Esophagus (tissue), 2 donors: Measurements from ENCODE around the gene COLEC11. TPM values are rescaled to one million over a fixed set of nuclear protein-coding genes. Genes with fewer than 3 reads are reported as not detected.

Experiments used
- H3K27ac ChIP-seq, 2 donors: one replicate each; pipeline ENCODE4 v1.5.1; 2013; ENCODE audit warnings: low read depth in 2 of 2, mild to moderate bottlenecking in 2 of 2, inconsistent platforms in 1 of 2, low read length in 1 of 2, moderate library complexity in 1 of 2
- H3K27me3 ChIP-seq, 2 donors: one replicate each; pipeline ENCODE4 v1.6.1; 2013; ENCODE audit warnings: low read length in 2 of 2, control low read depth in 1 of 2, mild to moderate bottlenecking in 1 of 2; ENCODE audit not compliant: insufficient read depth in 2 of 2, control insufficient read depth in 1 of 2
- H3K36me3 ChIP-seq, 2 donors: one replicate each; pipeline ENCODE4 v1.6.1; 2013; ENCODE audit warnings: low read length in 1 of 2; ENCODE audit not compliant: control insufficient read depth in 2 of 2, insufficient read depth in 2 of 2
- H3K4me1 ChIP-seq, 2 donors: one replicate each; pipeline ENCODE4 v1.6.1; 2013; ENCODE audit warnings: low read length in 1 of 2; ENCODE audit not compliant: control insufficient read depth in 2 of 2, insufficient read depth in 2 of 2
- H3K4me3 ChIP-seq, 2 donors: one replicate each; pipeline ENCODE4 v1.5.1; 2013; ENCODE audit warnings: low read length in 2 of 2, mild to moderate bottlenecking in 2 of 2, low read depth in 1 of 2, moderate library complexity in 1 of 2
- H3K9me3 ChIP-seq, 2 donors: one replicate each; pipeline ENCODE4 v1.6.1; 2013; ENCODE audit warnings: mild to moderate bottlenecking in 2 of 2, low read depth in 1 of 2, low read length in 1 of 2, moderate library complexity in 1 of 2; ENCODE audit not compliant: control insufficient read depth in 2 of 2, insufficient read depth in 1 of 2
- WGBS, 2 donors: extraction: QIAGEN DNeasy Blood & Tissue Kit; methylation state at CpG; one replicate each; pipeline ENCODE4 v1.1.7; 2013; 5-methylcytosine and 5-hydroxymethylcytosine counted together
- polyA plus RNA-seq, 2 donors: library from polyadenylated mRNA; stranded (reverse); fragments of 200-250 nt; gene quantifications; one replicate each; pipeline ENCODE4 v1.2.3, GENCODE V29; 2013
- donor health status: healthy with polysubstance abuse.
- donor health status: Bipolar disorder and iron deficiency.

Gene COLEC11
- polyA plus RNA-seq, 2 donors, result 0.43 to 1.3 TPM

DNA sequence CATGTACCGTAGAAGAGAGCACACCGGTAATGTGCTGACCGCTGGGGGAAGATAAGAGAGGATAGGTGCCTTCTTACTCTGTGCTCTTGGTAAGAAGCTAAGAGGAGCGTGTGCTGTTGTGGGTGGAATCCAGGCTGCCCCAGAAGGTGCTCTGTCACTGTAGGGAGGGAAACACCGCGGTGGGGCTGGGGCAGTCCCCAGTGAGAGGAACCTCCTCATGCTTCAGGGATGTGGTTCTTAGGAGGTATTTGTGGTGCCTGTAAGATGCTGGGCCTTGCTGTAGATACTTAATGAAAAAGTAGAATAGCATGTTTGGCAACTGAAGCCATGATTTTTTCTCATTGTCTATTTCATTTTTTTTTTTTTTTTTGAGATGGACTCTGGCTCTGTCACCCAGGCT, 1.1 kb downstream of the COLEC11 start:
- no peaks in the 10 kb centered on the region for H3K27me3 ChIP-seq
- 88 to 89% methylated on average over 6 of the region's 6 CpGs for WGBS, 2 donors
- no peaks in the 10 kb centered on the region for H3K9me3 ChIP-seq
- no peak overlapping the region for H3K4me3 ChIP-seq
- H3K27ac ChIP-seq, result no peak overlapping the region
- no peaks in the 10 kb centered on the region for H3K4me1 ChIP-seq
- no peaks in the 10 kb centered on the region for H3K36me3 ChIP-seq

DNA sequence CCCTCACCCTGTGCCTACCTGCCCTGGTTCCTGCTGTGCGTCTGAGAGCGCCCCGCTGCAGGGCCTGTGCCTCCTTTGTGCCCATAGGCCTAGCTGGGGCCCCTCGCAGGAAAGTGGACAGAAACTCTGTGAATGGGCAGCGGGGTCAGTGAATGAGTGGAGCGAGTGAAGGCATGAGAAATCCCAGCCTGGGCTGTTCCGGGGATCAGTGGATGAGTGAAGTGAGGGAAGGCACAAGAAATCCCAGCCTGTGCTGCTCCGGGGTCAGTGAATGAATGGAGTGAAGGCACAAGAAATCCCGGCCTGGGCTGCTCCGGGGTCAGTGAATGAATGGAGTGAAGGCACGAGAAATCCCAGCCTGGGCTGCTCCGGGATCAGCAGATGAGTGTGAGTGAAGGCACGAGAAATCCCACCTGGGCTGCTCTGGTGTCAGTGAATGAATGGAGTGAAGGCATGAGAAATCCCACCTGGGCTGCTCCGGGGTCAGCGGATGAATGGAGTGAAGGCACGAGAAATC, 2.0 kb downstream of the COLEC11 start:
- H3K4me3 ChIP-seq, result no peak overlapping the region
- no peak overlapping the region for H3K27ac ChIP-seq
- 87 to 88% methylated on average over 16 of the region's 16 CpGs for WGBS, 2 donors
- H3K27me3 ChIP-seq, result no peaks in the 10 kb centered on the region
- no peaks in the 10 kb centered on the region for H3K4me1 ChIP-seq
- H3K36me3 ChIP-seq, result no peaks in the 10 kb centered on the region
- no peaks in the 10 kb centered on the region for H3K9me3 ChIP-seq

DNA sequence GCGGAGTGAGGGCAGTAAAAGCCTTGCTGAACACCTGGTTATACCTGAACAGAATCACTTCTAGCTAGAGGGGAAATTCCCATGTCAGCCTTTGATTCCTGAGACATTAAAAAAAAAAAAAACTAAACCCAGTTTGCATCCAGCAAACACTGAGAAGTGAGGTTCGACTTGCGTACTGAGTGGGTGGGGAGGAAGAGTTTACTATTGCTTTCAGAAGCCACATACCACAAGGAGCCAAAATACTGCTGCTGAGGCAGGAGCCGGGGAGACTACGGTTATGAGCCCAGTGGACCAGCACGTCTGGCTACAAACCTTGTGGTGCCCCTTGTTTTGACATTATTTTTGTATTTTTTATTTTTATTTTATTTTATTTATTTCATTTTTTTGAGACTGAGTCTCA, 2.7 kb downstream of the COLEC11 start:
- Histone ChIP-seq H3K27me3 (no peaks in the 10 kb centered on the region), H3K4me1 (no peaks in the 10 kb centered on the region), H3K9me3 (no peaks in the 10 kb centered on the region), H3K4me3 (no peak overlapping the region), H3K27ac (no peak overlapping the region), H3K36me3 (no peaks in the 10 kb centered on the region)
- WGBS, 2 donors, result 56 to 60% methylated on average over 6 of the region's 6 CpGs

DNA sequence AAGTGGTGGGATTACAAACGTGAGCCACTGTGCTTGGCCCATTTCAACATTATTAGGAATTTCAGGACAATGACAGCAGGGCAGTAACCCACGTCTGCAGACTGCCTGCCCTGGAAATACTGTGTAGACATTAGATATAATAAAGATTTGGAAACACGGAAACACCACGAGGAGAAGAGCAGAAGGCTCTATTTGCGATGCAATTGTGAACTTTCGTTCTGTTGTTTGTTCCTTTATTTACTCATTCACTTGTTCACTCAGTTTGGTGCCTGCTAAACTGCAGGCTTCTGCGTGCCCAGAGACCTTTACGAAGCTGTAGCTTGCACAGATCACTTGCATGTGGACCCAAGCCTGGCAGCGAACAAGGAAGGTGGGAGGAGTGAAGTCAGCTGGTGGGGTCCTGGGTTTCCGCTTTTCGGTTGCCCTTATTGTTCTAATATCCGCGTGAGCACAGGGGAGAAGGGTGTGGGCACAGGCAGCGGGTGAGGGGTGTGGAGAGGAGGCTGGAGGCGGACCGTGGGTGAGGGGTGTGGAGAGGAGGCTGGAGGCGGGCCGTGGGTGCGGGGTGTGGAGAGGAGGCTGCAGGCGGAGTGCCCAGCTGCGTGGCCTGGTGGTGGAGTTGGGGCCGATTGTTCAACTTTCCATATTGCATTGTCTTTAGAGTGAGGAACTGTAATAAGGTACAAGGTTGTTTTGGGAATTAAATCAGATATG, 3.4 kb downstream of the COLEC11 start:
- Histone ChIP-seq H3K9me3 (no peaks in the 10 kb centered on the region), H3K4me3 (no peak overlapping the region), H3K27me3 (no peaks in the 10 kb centered on the region), H3K36me3 (no peaks in the 10 kb centered on the region), H3K4me1 (no peaks in the 10 kb centered on the region), H3K27ac (no peak overlapping the region)
- 77% methylated on average over 22 of the region's 22 CpGs for WGBS, 2 donors

DNA sequence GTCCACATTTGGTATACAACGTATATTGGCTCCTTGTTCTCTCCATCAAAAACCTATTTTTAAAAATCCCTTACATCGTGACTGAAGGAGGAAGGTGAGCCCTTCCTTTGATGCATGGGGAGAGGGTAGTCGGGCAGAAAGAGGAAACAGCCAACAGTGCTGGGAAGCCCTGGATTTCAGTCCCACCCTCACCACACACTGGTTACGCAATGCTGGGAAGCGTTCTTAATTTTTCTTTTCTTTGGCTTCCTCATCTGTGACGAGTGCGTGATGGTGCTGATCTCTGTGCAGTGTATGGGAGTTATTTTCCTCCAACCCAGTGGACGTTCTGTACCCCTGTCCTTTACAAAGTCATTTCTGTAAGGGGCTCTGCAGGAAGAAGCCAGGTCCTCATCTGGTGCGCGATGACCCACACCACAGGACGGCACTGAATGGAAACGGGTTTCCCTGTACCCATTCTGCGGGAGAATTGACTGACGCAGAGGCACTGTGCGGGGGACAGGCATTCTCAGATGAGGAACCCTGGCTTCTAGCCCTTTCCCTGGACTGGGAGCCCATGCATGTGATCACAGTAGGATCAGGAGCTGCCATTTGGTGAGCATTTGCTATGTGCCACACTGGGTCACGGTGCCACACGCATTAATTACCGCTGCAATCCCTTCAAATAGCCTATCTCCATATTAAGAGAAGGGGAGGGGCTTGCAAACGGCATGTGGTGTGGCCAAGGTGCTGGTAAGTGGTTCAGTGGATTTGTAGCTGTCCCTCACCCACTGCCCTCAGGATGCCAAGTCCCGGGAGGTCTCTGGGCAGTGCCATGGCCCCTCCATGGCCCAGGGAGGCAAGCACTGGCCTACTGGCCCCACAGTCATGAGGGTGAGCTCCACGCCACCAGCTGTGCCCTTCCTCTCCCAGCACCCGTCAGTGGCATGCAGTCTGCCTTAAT, 4.3 kb downstream of the COLEC11 start:
- 87 to 88% methylated on average over 22 of the region's 22 CpGs for WGBS, 2 donors
- H3K36me3 ChIP-seq, result no peaks in the 10 kb centered on the region

DNA sequence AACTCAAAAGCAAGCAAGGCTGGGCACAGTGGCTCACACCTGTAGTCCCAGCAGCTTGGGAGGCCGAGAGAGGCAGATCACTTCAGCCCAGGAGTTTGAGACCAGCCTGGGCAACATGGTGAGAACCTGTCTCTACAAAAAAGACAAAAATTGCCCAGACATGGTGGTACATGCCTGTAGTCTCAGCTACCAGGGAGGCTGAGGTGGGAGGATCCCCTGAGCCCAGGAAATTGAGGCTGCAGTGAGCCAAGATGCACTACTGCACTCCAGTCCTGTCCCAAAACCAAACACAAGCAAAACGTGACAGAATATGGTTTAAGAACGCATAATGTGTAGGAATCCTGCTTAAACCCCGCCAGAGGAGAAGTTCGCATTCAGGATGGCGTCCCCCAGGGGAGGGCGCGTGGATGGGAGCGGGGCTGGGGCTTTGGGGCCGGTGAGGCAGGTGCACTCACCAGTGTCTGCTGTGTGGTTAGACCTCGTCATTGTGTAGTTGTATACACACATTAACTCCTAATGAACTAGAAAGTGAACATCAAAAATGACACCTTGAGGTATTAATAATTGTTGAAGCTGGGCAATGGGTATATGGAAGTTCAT, 5.4 kb downstream of the COLEC11 start:
- H3K4me3 ChIP-seq, result no peak overlapping the region
- H3K36me3 ChIP-seq, result no peaks in the 10 kb centered on the region
- WGBS, 2 donors, result 80 to 88% methylated on average over 11 of the region's 11 CpGs
- H3K27ac ChIP-seq, result no peak overlapping the region
- no peaks in the 10 kb centered on the region for H3K4me1 ChIP-seq
- H3K9me3 ChIP-seq, result no peaks in the 10 kb centered on the region
- H3K27me3 ChIP-seq, result no peaks in the 10 kb centered on the region

More for the DNA sequence above, 4.3 kb downstream of the COLEC11 start:
- Histone ChIP-seq H3K4me3 (no peak overlapping the region), H3K27ac (no peak overlapping the region), H3K9me3 (no peaks in the 10 kb centered on the region), H3K27me3 (no peaks in the 10 kb centered on the region), H3K4me1 (no peaks in the 10 kb centered on the region)

DNA sequence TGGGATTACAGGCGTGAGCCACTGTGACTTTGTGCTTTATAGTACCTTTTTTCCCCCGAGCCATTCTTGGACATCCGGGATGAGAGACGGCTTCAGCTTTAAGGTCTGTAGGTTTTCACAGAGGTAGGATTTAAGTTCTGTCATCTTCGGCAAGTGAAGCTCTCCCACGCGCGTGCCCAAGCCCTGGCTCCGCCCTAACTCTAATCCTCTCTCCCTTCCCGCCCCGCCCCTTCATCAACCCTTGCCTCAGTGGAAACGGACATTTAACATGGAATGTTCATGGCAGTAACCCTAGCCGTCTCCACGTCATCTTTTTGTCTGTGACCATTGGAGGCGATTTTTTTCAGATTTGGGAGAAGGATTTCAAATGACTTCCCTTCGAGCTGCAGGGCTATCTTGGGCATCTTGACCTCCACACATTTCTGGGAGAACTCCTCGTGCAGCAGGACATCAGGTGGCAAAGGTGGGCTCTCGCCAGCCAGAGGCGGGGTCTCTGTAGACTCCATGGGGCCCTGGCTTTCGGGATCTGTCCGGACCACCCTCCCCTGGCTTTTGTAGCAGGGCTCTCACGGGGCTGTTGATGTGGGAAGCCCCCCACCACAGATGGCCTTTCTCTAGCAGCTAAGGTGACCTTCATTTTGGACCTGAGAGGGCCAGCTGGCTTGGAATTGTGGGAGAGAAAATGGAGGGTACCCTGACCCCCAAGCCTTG, 6.8 kb downstream of the COLEC11 start:
- no peaks in the 10 kb centered on the region for H3K27me3 ChIP-seq
- H3K27ac ChIP-seq, result no peak overlapping the region
- H3K9me3 ChIP-seq, result no peaks in the 10 kb centered on the region
- H3K4me3 ChIP-seq, result no peak overlapping the region
- 69 to 75% methylated on average over 22 of the region's 22 CpGs for WGBS, 2 donors
- H3K36me3 ChIP-seq, result no peaks in the 10 kb centered on the region
- H3K4me1 ChIP-seq, result no peaks in the 10 kb centered on the region

DNA sequence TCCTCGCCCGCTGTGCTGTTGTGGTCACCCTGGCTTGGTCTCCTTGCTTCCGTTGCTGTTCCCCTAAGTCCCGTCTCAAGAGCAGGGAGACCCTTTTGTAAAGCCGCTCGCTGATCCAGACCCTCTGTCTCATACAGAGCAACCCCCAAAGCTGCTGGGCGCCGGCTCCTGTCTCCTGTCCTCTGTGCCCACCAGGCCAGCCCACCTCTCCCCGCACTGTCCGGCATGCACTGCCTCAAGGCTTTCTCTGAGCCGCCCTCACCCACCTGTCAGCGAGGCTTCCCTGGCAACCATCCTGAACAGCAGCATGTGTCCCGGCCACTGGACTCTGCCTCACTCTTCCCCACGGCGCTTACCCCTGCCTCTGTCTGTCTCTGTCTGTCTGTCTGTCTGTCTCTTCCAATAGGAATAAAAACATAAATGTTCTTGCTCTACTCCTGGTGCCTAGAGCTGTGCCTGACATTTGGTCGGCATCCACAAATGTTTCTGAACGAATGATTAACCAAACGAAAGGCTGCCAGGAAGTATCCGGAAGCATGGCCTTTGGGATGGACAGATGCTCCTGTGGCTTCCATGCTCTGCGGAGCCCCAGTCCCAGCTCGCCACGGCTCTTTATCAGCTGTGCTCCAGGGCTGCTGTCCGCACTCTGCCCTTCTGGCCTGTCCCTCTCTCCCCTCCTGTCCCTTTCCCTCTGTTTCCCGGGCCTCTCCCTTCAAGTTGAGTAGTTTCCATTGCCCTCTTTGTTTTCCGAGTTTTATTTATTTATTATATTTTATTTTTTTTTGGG, 7.8 kb downstream of the COLEC11 start:
- WGBS, 2 donors, result 83 to 86% methylated on average over 25 of the region's 25 CpGs
- Histone ChIP-seq H3K27ac (no peak overlapping the region), H3K36me3 (no peaks in the 10 kb centered on the region), H3K27me3 (no peaks in the 10 kb centered on the region), H3K9me3 (no peaks in the 10 kb centered on the region), H3K4me1 (no peaks in the 10 kb centered on the region), H3K4me3 (no peak overlapping the region)
